HG03159 (cell line): ENCODE data around the gene UNC5CL.

Experiments
- ATAC-seq: cut with Tn5 transposase; IDR thresholded peaks from one replicate; pipeline ENCODE4 v1.9.1; 2021; ENCODE audit warnings: mild to moderate bottlenecking, moderate library complexity; ENCODE audit not compliant: unreplicated experiment

The UNC5CL gene

GRCh38 chr6:41064841-41065240 is 25.8 kb upstream of the UNC5CL start:
- no peak for ATAC-seq

- ATAC-seq: no peak
Measured at GRCh38 chr6:41063884-41064285, 24.9 kb upstream of the UNC5CL start.

- no peak for ATAC-seq
Measured at GRCh38 chr6:41062056-41062455, 23.0 kb upstream of the UNC5CL start.

- ATAC-seq: no peak
Measured at GRCh38 chr6:41061196-41061726, 22.2 kb upstream of the UNC5CL start.

- no peak for ATAC-seq
Measured at GRCh38 chr6:41059556-41059955, 20.5 kb upstream of the UNC5CL start.

GRCh38 chr6:41058783-41059181 is 19.8 kb upstream of the UNC5CL start:
- no peak for ATAC-seq

GRCh38 chr6:41056768-41057490 is 17.9 kb upstream of the UNC5CL start:
- ATAC-seq: no peak

GRCh38 chr6:41055149-41055548 is 16.1 kb upstream of the UNC5CL start:
- ATAC-seq: no peak

- no peak for ATAC-seq
Measured at GRCh38 chr6:41054511-41054910, 15.5 kb upstream of the UNC5CL start.

- ATAC-seq: no peak
Measured at GRCh38 chr6:41053041-41053440, 14.0 kb upstream of the UNC5CL start, which contains the start of gene APOBEC2. APOBEC2 (plus strand) TSS chr6:41053202; CDS start chr6:41053348, 146 bp downstream.

- ATAC-seq: no peak
Measured at GRCh38 chr6:41051873-41052272, 12.9 kb upstream of the UNC5CL start.

- no peak for ATAC-seq
Measured at GRCh38 chr6:41050536-41050935, 11.5 kb upstream of the UNC5CL start.

GRCh38 chr6:41049955-41050354 is 10.9 kb upstream of the UNC5CL start:
- no peak for ATAC-seq

- no peak for ATAC-seq
Measured at GRCh38 chr6:41049521-41049920, 10.5 kb upstream of the UNC5CL start.

- ATAC-seq: no peak
Measured at GRCh38 chr6:41047745-41048732, 9.0 kb upstream of the UNC5CL start.

GRCh38 chr6:41047306-41047705 is 8.3 kb upstream of the UNC5CL start:
- ATAC-seq: no peak

- ATAC-seq: no peak
Measured at GRCh38 chr6:41046084-41046483, 7.1 kb upstream of the UNC5CL start.

GRCh38 chr6:41045664-41046063 is 6.6 kb upstream of the UNC5CL start:
- ATAC-seq: no peak

GRCh38 chr6:41043151-41043550 is 4.1 kb upstream of the UNC5CL start:
- ATAC-seq: no peak

GRCh38 chr6:41042226-41043055 is 3.4 kb upstream of the UNC5CL start, which contains the start of gene TSPO2:
TSPO2 (plus strand) TSS chr6:41042467; CDS start chr6:41042986, 519 bp downstream.
- ATAC-seq: no peak
